Thyroid gland (tissue), 4 donors: ENCODE results near the gene TMX4. TPM values are rescaled to one million over a fixed set of nuclear protein-coding genes. Genes with fewer than 3 reads are reported as not detected.

Experiments
- DNase-seq, 2 donors: peaks; one replicate each; pipeline ENCODE4 v3.0.0-alpha.2; 2019
- H3K27ac ChIP-seq, 3 donors: fragments of 200-600 bp; sonication (generic); 1 replicate in 2 of 3; 2 replicates in 1 of 3; pipeline ENCODE4 v1.5.1; 2016 to 2019; ENCODE audit warnings: mild to moderate bottlenecking in 1 of 3, moderate library complexity in 1 of 3
- H3K27me3 ChIP-seq: fragments of 200-600 bp; sonication (generic); one replicate; pipeline ENCODE4 v1.5.1; 2019
- H3K36me3 ChIP-seq, 2 donors: fragments of 200-600 bp; sonication (generic); one replicate each; pipeline ENCODE4 v1.5.1; 2016 to 2019
- H3K4me1 ChIP-seq, 2 donors: fragments of 200-600 bp; sonication (generic); one replicate each; pipeline ENCODE4 v1.5.1; 2017 to 2019
- H3K4me3 ChIP-seq, 3 donors: fragments of 200-600 bp; sonication (generic); replicated peaks in 1 of 3; 1 replicate in 2 of 3; 2 replicates in 1 of 3; pipeline ENCODE4 v1.5.1; 2016; ENCODE audit warnings: mild to moderate bottlenecking in 1 of 3
- H3K9me3 ChIP-seq: fragments of 200-600 bp; sonication (generic); one replicate; pipeline ENCODE4 v1.5.1; 2017
- POLR2A ChIP-seq, 2 donors: fragments of 450-650 bp; IDR thresholded peaks; one replicate each; pipeline ENCODE4 v1.6.1; 2017; ENCODE audit warnings: antibody characterized with exemption in 2 of 2, mild to moderate bottlenecking in 2 of 2, moderate library complexity in 1 of 2
- WGBS, 2 donors: methylation state at CpG; one replicate each; pipeline ENCODE4 v1.1.5; 2017; 5-methylcytosine and 5-hydroxymethylcytosine counted together
- intact Hi-C: fragments of 100-400 bp; cut with DNase I; formaldehyde crosslinking; loops from one replicate; pipeline ENCODE4 v1.15.1; 2023
- total RNA-seq, 4 donors: library from RNA; depleted of rRNA; stranded (reverse); fragments of >200 nt; gene quantifications; one replicate each; pipeline ENCODE4 v1.2.3, GENCODE V29; 2016
- TF ChIP-seq, protein P1 (sequence below), 6 experiments: fragments of 200-600 bp in 3 of 6; fragments of 450-650 bp in 3 of 6; sonication (generic) in 3 of 6; IDR thresholded peaks; one replicate each; pipeline ENCODE4 v1.5.1; 2016 to 2019; ENCODE audit warnings: antibody characterized with exemption in 6 of 6, mild to moderate bottlenecking in 2 of 6, inconsistent platforms in 1 of 6, moderate library complexity in 1 of 6

TMX4 gene
- total RNA-seq, 4 donors from 2014 or later, result 49.0 to 63.8 (median 57.9) TPM

DNA sequence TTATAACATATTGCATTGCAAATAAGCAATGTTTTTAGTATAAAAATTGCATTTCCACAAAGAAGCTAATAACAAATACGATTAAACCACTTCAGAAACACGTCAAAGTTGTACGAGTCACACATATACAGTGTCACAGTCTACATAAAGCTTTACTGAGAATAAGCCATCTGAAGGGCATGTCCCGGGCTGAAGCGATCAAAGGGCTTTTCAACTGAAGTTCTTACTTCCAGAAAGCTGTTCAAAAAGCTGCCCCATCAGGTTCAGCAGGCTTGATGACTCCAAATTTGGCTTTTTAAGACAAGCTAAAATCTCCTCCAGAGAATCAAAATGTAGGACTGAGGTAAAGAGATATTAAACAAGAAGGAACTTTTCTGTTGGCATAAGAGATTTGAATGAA is 41.9 kb downstream of the TMX4 start:
- H3K36me3 ChIP-seq, result peaks cover 1 to 17% of the 10 kb centered on the region in 2 donors
- intact Hi-C loops, result no loop called here
- TF ChIP-seq POLR2A (IDR thresholded peaks at IDR 0.05), result no peak
- TF ChIP-seq, protein P1, sequence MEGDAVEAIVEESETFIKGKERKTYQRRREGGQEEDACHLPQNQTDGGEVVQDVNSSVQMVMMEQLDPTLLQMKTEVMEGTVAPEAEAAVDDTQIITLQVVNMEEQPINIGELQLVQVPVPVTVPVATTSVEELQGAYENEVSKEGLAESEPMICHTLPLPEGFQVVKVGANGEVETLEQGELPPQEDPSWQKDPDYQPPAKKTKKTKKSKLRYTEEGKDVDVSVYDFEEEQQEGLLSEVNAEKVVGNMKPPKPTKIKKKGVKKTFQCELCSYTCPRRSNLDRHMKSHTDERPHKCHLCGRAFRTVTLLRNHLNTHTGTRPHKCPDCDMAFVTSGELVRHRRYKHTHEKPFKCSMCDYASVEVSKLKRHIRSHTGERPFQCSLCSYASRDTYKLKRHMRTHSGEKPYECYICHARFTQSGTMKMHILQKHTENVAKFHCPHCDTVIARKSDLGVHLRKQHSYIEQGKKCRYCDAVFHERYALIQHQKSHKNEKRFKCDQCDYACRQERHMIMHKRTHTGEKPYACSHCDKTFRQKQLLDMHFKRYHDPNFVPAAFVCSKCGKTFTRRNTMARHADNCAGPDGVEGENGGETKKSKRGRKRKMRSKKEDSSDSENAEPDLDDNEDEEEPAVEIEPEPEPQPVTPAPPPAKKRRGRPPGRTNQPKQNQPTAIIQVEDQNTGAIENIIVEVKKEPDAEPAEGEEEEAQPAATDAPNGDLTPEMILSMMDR (IDR thresholded peaks at IDR 0.05), result no peak
- H3K4me1 ChIP-seq, result no peaks in the 10 kb centered on the region
- DNase-seq, result no peak
- no peaks in the 10 kb centered on the region for H3K9me3 ChIP-seq
- H3K4me3 ChIP-seq, result no peak overlapping the region
- no peaks in the 10 kb centered on the region for H3K27me3 ChIP-seq
- H3K27ac ChIP-seq, result no peak overlapping the region
- WGBS, 2 donors, result 78 to 84% methylated on average over 5 of the region's 5 CpGs

DNA sequence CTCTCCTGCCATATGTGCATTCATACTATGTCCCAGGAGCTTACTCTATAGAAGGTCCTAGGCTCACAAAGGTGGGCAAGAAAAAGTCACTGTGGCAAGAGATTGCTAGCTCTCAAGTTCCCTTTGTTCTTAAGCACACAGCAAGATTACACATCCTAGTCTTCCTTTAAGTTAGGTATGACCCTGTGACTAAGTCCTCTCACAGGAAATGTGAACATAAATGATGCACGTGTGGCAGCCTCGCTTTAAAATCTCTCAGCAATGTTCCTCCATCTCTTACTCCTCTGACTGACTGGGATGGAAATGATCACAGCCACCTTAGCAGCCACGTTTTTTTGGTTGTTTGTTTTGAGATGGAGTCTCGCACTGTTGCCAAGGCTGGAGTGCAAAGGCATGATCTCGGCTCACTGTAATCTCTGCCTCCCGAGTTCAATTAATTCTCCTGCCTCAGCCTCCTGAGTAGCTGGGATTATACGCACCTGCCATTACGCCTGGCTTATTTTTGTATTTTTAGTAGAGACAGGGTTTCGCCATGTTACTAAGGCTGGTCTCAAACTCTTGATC is 43.6 kb downstream of the TMX4 start:
- intact Hi-C loops, result no loop called here
- DNase-seq, result no peak
- Histone ChIP-seq H3K4me1 (no peaks in the 10 kb centered on the region), H3K27ac (no peak overlapping the region), H3K36me3 (peaks cover 0 to 2% of the 10 kb centered on the region in 2 donors), H3K27me3 (no peaks in the 10 kb centered on the region), H3K4me3 (no peak overlapping the region), H3K9me3 (no peaks in the 10 kb centered on the region)
- WGBS, 2 donors, result 80 to 81% methylated on average over 9 of the region's 9 CpGs
- no peak for TF ChIP-seq POLR2A (IDR thresholded peaks at IDR 0.05)
- TF ChIP-seq, protein P1 (IDR thresholded peaks at IDR 0.05), result no peak

DNA sequence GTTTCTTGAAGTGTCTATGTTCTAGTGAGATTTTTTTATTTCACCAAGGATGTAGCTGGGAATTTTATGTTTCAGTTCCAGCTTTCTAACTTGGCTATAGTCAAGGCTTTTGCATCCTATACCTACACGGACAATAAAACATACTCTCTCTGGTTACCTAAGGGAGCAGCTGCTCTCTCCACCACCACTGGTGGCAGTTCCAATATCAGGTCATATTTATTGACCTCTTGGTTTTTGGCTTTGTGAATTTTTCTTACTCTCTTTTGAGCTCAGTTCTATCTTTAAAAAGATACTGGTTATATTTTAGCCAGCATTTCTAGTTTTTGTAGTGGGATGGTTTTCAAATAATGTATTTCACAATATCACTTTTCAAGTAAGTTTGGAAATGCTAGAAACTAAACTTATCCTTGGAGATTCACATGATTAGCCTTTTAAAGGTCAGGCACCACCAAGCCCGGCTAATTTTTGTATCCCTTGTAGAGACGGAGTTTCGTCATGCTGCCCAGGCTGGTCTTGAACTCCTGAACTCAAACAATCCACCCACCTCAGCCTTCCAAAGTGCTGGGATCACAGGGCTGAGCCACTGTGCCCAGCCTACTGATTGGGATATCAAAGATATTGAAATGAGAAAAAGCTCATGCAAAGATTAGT is 44.7 kb downstream of the TMX4 start:
- H3K36me3 ChIP-seq, result peaks cover 0 to 2% of the 10 kb centered on the region in 2 donors
- intact Hi-C loops, result no loop called here
- no peak overlapping the region for H3K27ac ChIP-seq
- H3K27me3 ChIP-seq, result no peaks in the 10 kb centered on the region
- WGBS, 2 donors, result 80 to 83% methylated on average over 4 of the region's 4 CpGs
- TF ChIP-seq, protein P1 (IDR thresholded peaks at IDR 0.05), result no peak
- TF ChIP-seq POLR2A (IDR thresholded peaks at IDR 0.05), result no peak
- no peak for DNase-seq
- H3K9me3 ChIP-seq, result no peaks in the 10 kb centered on the region
- H3K4me1 ChIP-seq, result no peaks in the 10 kb centered on the region
- no peak overlapping the region for H3K4me3 ChIP-seq

DNA sequence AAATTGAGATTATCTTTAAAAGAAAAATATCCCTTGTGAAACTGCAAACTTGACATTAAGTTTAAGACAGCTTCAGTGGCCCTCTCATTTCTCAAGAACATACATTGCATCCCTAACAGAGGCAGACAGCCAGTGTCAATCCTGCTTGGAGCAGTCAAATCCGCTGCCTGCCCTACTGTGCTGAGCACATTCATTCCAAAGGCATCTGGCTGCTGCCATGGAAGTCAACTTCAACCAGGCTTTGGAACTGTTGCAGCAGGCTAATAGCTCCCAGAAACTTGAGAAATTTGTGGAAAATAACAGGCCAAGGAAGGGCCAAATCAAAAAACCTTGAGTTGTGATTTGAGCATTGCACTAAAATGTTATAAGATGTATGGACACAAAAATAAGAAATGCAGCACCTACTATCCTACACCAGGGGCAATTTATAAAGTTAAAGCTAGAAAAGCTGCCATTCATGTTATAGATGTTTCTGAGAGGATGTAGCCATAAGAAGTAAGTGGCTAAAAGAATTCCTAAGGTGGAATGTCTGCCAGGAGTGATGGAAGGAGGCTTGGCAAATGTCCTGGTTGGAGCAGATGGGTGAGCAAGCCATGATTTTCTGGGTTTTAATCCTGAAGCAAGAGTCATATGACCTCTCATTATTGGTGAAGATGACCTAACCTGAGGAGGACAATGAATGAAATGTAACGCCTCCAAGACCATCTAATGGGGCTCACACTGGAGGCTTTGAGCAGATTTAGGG is 47.9 kb downstream of the TMX4 start:
- H3K4me3 ChIP-seq, result no peak overlapping the region
- DNase-seq, result no peak
- no peaks in the 10 kb centered on the region for H3K27me3 ChIP-seq
- H3K4me1 ChIP-seq, result no peaks in the 10 kb centered on the region
- WGBS, 2 donors, result 84 to 93% methylated on average over 2 of the region's 2 CpGs
- no peaks in the 10 kb centered on the region for H3K9me3 ChIP-seq
- no peak for TF ChIP-seq POLR2A (IDR thresholded peaks at IDR 0.05)
- TF ChIP-seq, protein P1 (IDR thresholded peaks at IDR 0.05), result no peak
- intact Hi-C loops, result no loop called here
- H3K27ac ChIP-seq, result no peak overlapping the region
- H3K36me3 ChIP-seq, result no peaks in the 10 kb centered on the region
